ENCODE measurements around the gene EPHA2. TPM values are rescaled to one million over a fixed set of nuclear protein-coding genes. Genes with fewer than 3 reads are reported as not detected.

Gene EPHA2
- total RNA-seq, 2 experiments from 2014 or later: 0.22 TPM; not detected in 1

DNA sequence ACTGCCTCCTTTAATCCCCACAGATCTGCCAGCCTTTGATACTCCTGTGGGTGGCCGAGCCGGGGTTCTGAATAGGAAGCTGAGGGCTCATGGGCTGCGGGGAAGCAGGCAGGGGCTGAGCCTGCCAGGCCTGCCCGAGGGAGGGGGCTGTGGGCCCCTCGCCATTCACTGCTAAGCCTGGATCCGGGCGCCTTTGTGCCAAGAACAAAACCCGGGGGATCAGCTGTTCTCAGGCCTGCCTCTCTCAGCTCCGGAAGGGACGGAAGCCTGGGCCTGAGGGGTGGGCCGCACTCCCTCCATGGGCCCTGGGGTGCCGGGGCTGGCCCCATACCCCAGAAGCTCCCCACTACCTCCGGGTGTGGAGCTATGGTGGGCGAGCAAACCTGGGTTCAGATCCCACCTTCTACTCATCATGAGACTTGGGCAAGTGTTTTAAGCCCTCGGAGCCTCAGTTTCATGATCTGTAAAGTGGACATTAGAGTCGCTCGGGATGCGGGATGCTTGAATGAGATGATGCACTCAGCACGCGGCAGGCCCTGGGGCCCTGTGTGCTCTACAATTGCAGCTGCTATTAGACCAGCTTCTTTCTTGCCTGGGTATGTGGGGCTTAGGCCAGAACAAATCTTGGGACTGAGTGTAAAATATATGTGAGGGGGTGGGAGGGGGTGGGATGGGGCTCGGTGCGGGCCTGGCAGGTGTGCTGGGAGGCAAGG, 19.2 kb upstream of the EPHA2 start:
- intact Hi-C loops (cut with DNase I, micrococcal nuclease): no loop called here
- TF ChIP-seq, protein P1, sequence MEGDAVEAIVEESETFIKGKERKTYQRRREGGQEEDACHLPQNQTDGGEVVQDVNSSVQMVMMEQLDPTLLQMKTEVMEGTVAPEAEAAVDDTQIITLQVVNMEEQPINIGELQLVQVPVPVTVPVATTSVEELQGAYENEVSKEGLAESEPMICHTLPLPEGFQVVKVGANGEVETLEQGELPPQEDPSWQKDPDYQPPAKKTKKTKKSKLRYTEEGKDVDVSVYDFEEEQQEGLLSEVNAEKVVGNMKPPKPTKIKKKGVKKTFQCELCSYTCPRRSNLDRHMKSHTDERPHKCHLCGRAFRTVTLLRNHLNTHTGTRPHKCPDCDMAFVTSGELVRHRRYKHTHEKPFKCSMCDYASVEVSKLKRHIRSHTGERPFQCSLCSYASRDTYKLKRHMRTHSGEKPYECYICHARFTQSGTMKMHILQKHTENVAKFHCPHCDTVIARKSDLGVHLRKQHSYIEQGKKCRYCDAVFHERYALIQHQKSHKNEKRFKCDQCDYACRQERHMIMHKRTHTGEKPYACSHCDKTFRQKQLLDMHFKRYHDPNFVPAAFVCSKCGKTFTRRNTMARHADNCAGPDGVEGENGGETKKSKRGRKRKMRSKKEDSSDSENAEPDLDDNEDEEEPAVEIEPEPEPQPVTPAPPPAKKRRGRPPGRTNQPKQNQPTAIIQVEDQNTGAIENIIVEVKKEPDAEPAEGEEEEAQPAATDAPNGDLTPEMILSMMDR (IDR thresholded peaks at IDR 0.05): no peak
- Mint-ChIP-seq H3K4me3 (no peak overlapping the region), H3K27me3 (no peaks in the 10 kb centered on the region), H3K4me1 (ENCODE audit: low read depth) (no peaks in the 10 kb centered on the region), H3K36me3 (ENCODE audit: low read depth) (no peaks in the 10 kb centered on the region), H3K27ac (no peak overlapping the region), H3K9me3 (no peaks in the 10 kb centered on the region)
- ATAC-seq (ENCODE audit: poor library complexity): no peak
- no peak for DNase-seq
- Histone ChIP-seq H3K9me3 (ENCODE audit: control insufficient read depth in 1 of 2, insufficient read depth in 1 of 2, low read length in 2 of 2) (no peaks in the 10 kb centered on the region), H3K27ac (ENCODE audit: low read depth in 1 of 2, low read length in 2 of 2) (no peak overlapping the region), H3K36me3 (ENCODE audit: insufficient read depth, low read length) (no peaks in the 10 kb centered on the region), H3K4me3 (ENCODE audit: low read length) (no peak overlapping the region), H3K4me1 (ENCODE audit: insufficient read depth, low read length) (no peaks in the 10 kb centered on the region), H3K27me3 (ENCODE audit: control insufficient read depth in 1 of 2, insufficient read depth in 2 of 2, low read length in 2 of 2) (no peaks in the 10 kb centered on the region)
- POLR2A ChIA-PET: no interaction called here
- CTCF ChIA-PET: no interaction called here

DNA sequence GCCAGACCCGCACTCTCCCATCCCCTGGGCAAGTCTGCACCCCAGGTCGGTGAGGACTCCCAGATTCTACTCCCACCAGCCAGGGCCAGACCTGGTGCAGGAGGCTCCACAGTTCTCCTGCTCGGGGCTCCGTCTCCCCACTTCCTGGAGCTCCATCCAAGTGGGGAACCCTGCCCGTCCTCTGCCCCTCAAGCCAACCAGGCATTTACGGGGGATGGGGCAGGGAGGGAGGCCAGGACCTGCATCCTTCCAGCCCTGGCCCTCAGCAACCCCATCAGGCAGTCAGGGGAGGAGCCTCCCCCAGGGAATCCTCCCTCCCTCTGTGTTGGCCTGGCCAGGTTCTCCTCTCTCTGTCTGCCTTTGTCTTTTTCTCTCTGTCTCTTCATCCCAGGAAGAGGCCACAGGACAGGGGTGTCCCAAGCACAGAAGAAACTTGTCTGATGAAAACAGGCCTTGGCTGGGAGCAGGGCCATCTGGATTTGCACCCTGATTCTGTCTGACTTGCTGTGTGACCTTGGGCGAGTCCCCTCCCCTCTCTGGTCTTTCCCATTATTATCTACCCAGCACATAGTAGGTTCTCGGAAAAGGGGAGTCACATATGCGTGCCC, 18.5 kb upstream of the EPHA2 start:
- no peak overlapping the region for H3K27ac Mint-ChIP-seq
- intact Hi-C loops (cut with DNase I, micrococcal nuclease): no loop called here
- no peak overlapping the region for H3K4me3 Mint-ChIP-seq
- ATAC-seq (ENCODE audit: poor library complexity): no peak
- no peaks in the 10 kb centered on the region for H3K36me3 Mint-ChIP-seq (ENCODE audit: low read depth)
- no peaks in the 10 kb centered on the region for H3K9me3 ChIP-seq (ENCODE audit: control insufficient read depth in 1 of 2, insufficient read depth in 1 of 2, low read length in 2 of 2)
- H3K9me3 Mint-ChIP-seq: no peaks in the 10 kb centered on the region
- ChIA-PET POLR2A (no interaction called here), CTCF (no interaction called here)
- peaks cover 3% of the 10 kb centered on the region for H3K4me1 ChIP-seq (ENCODE audit: insufficient read depth, low read length)
- DNase-seq: no peak
- H3K36me3 ChIP-seq (ENCODE audit: insufficient read depth, low read length): no peaks in the 10 kb centered on the region
- no peaks in the 10 kb centered on the region for H3K27me3 ChIP-seq (ENCODE audit: control insufficient read depth in 1 of 2, insufficient read depth in 2 of 2, low read length in 2 of 2)
- peaks cover 3% of the 10 kb centered on the region for H3K4me1 Mint-ChIP-seq (ENCODE audit: low read depth)
- no peak overlapping the region for H3K4me3 ChIP-seq (ENCODE audit: low read length)
- no peak overlapping the region for H3K27ac ChIP-seq (ENCODE audit: low read depth in 1 of 2, low read length in 2 of 2)
- TF ChIP-seq, protein P1 (IDR thresholded peaks at IDR 0.05): no peak
- no peaks in the 10 kb centered on the region for H3K27me3 Mint-ChIP-seq

DNA sequence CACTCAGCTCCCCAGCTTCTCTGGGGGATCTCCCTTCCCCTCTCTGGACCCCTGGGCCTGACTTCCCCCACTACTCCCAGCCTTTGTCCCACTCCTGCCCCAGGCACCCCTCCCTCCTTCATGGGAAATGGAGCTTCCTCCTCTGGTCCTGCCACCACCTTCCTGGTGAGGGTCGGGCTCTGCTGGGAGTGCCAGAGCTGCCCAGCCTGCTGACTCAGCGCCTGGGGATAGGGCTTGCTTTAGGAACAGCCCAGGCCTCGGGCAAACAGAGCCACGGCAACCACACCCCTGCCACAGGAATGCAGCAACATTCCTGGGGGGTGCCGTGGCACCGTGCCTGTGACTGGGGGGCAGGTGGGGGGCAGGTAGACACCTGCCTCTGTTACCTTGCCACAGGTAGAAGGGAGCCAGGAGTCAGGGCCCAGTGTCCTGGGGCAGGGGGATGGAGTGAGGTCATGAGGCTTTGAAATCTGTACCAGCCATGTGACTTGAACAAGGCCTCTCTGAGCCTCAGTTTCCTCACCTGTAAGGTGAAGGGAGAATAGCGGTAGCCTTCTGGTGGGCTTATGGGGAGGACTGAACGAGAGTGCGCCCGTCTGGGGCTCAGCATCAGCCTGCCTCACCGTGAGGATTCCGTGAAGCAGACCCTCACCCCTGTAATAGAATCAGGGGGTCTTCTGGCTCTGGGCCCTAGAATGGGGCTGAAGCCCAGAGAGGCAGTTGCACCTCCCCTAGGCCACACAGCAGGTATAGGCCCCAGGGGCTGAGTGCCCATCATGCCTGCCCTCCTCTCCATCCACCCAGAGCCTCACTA, 17.8 kb upstream of the EPHA2 start:
- H3K4me1 ChIP-seq (ENCODE audit: insufficient read depth, low read length): peaks cover 10% of the 10 kb centered on the region
- H3K27ac Mint-ChIP-seq: no peak overlapping the region
- no peaks in the 10 kb centered on the region for H3K36me3 Mint-ChIP-seq (ENCODE audit: low read depth)
- H3K9me3 ChIP-seq (ENCODE audit: control insufficient read depth in 1 of 2, insufficient read depth in 1 of 2, low read length in 2 of 2): no peaks in the 10 kb centered on the region
- H3K4me3 Mint-ChIP-seq: no peak overlapping the region
- no peaks in the 10 kb centered on the region for H3K36me3 ChIP-seq (ENCODE audit: insufficient read depth, low read length)
- peaks cover 10% of the 10 kb centered on the region for H3K4me1 Mint-ChIP-seq (ENCODE audit: low read depth)
- intact Hi-C loops (cut with DNase I, micrococcal nuclease): no loop called here
- no peaks in the 10 kb centered on the region for H3K27me3 ChIP-seq (ENCODE audit: control insufficient read depth in 1 of 2, insufficient read depth in 2 of 2, low read length in 2 of 2)
- TF ChIP-seq, protein P1 (IDR thresholded peaks at IDR 0.05): no peak
- no peak overlapping the region for H3K4me3 ChIP-seq (ENCODE audit: low read length)
- ChIA-PET CTCF (no interaction called here), POLR2A (no interaction called here)
- H3K9me3 Mint-ChIP-seq: no peaks in the 10 kb centered on the region
- ATAC-seq (ENCODE audit: poor library complexity) (no peak), DNase-seq (peak in 1 of 14 experiments; percentile 42)
- H3K27ac ChIP-seq (ENCODE audit: low read depth in 1 of 2, low read length in 2 of 2): no peak overlapping the region
- H3K27me3 Mint-ChIP-seq: no peaks in the 10 kb centered on the region

Data from CD4-positive, alpha-beta T cell (primary cell).